Measurements from ENCODE around the gene C11orf87.
A peak's percentile ranks its signal among the peaks of the same experiment; 100 is the strongest.

C11orf87 gene

DNA sequence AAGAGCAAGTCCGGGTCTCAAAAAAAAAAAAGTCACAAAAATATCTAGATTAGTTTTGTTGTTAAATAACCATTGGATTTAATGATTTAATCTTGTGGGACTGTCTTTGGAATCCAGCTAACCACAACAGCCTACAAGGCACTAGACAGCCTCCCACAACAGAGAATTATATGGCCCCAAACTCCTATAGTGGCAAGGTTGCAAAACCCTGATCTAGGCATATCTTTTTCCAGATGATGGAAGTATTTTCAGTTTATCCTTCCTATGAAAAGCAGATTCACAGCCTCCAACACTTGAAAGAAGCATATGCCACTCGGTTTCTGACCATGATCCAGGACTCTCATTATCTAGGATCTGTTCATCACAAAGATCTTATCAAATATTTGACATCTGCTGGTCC lies 5.4 kb upstream of the C11orf87 start:
- H3K4me3 ChIP-seq (ENCODE audit: low read length): no peak overlapping the region
- H3K36me3 ChIP-seq (ENCODE audit: control insufficient read depth, insufficient read depth, low read length, severe bottlenecking): no peaks in the 10 kb centered on the region
- no peak overlapping the region for H3K9ac ChIP-seq (ENCODE audit: low read length)
- H3K27me3 ChIP-seq (replicated peaks; ENCODE audit: control insufficient read depth, insufficient read depth, low read length): peaks cover 17% of the 10 kb centered on the region
- no peaks in the 10 kb centered on the region for H3K9me3 ChIP-seq (ENCODE audit: control insufficient read depth, low read length)
- no peak for DNase-seq (ENCODE audit: low read depth)
- no peaks in the 10 kb centered on the region for H3K4me1 ChIP-seq (ENCODE audit: control insufficient read depth, insufficient read depth, low read length)

DNA sequence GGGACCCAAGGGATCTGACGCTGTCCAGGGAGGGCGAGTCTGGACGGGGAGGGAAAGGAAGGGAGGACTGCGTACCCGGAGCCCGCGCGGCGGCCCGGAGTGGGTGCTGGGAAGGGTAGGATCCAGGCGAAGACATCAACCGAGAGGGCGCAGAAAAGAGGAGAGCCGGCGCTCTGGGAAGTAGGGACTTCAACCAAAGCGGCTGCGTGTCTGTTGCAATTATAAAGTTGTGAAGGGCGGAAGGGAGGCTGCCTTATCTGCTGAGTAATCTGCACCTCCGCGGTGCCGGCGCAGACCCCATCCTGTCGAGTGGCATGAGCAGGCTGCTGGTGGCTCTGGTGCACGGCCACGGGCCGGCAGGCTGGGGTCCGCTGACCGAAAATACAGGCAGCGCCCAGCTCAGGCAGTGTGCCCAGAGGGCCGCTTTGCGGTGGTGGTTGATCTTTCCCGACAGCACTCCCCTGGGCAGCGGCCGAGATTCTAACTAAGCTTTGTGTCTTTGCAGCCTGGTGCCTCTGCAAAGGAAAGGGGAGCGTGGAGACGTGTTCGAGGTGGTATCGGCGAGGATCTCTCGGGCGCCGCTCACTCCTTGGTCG lies 978 bp downstream of the C11orf87 start:
- DNase-seq (ENCODE audit: low read depth): peak; percentile 38
- peaks cover 34% of the 10 kb centered on the region for H3K27me3 ChIP-seq (replicated peaks; ENCODE audit: control insufficient read depth, insufficient read depth, low read length)
- peaks cover 9% of the 10 kb centered on the region for H3K4me1 ChIP-seq (ENCODE audit: control insufficient read depth, insufficient read depth, low read length)
- no peak overlapping the region for H3K9ac ChIP-seq (ENCODE audit: low read length)
- H3K9me3 ChIP-seq (ENCODE audit: control insufficient read depth, low read length): no peaks in the 10 kb centered on the region
- peak overlapping the region; percentile 77 for H3K4me3 ChIP-seq (ENCODE audit: low read length)
- H3K36me3 ChIP-seq (ENCODE audit: control insufficient read depth, insufficient read depth, low read length, severe bottlenecking): no peaks in the 10 kb centered on the region

DNA sequence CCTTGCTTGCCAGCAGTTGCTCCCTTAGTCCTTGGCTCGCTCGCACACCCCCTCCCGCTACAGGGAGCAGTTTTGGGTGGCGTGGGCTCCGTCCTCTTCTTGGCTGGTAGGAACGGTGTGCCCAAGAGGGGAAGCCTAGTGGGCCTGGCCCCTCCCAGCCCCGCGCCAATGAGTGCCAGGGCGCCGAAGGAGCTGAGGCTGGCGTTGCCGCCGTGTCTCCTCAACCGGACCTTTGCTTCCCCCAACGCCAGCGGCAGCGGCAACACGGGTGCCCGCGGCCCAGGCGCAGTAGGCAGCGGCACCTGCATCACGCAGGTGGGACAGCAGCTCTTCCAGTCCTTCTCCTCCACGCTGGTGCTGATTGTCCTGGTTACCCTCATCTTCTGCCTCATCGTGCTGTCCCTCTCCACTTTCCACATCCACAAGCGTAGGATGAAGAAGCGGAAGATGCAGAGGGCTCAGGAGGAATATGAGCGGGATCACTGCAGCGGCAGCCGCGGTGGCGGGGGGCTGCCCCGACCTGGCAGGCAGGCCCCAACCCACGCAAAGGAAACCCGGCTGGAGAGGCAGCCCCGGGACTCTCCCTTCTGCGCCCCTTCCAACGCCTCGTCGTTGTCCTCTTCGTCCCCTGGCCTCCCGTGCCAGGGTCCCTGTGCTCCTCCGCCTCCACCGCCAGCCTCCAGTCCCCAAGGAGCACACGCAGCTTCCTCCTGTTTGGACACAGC lies 1.6 kb downstream of the C11orf87 start:
- Histone ChIP-seq H3K4me1 (ENCODE audit: control insufficient read depth, insufficient read depth, low read length) (peaks cover 9% of the 10 kb centered on the region), H3K9ac (ENCODE audit: low read length) (no peak overlapping the region), H3K27me3 (replicated peaks; ENCODE audit: control insufficient read depth, insufficient read depth, low read length) (peaks cover 31% of the 10 kb centered on the region), H3K4me3 (ENCODE audit: low read length) (peak overlapping the region; percentile 77), H3K36me3 (ENCODE audit: control insufficient read depth, insufficient read depth, low read length, severe bottlenecking) (no peaks in the 10 kb centered on the region), H3K9me3 (ENCODE audit: control insufficient read depth, low read length) (no peaks in the 10 kb centered on the region)
- no peak for DNase-seq (ENCODE audit: low read depth)

DNA sequence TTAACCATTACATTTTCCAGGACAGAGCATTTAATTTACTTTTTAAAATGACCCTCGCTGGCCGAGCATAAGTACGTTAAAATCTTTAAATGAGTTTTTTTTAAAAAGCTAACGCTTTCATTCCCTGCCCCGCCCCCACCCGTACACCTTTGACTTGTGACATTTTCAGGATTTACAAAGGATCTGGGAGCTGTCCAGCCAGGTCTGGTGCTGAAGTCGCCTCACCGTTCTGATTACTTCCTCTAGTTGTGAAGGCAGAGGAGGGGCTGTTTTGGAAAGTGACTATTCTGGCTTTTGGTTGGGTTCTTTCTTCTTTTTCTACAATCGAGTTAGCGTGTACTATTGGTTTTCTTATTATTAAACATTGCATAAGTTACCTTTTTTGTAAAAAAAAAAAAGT lies 2.9 kb downstream of the C11orf87 start:
- peaks cover 3% of the 10 kb centered on the region for H3K9me3 ChIP-seq (ENCODE audit: control insufficient read depth, low read length)
- no peak for DNase-seq (ENCODE audit: low read depth)
- peaks cover 28% of the 10 kb centered on the region for H3K27me3 ChIP-seq (replicated peaks; ENCODE audit: control insufficient read depth, insufficient read depth, low read length)
- H3K4me1 ChIP-seq (ENCODE audit: control insufficient read depth, insufficient read depth, low read length): peaks cover 9% of the 10 kb centered on the region
- no peak overlapping the region for H3K9ac ChIP-seq (ENCODE audit: low read length)
- no peak overlapping the region for H3K4me3 ChIP-seq (ENCODE audit: low read length)
- H3K36me3 ChIP-seq (ENCODE audit: control insufficient read depth, insufficient read depth, low read length, severe bottlenecking): no peaks in the 10 kb centered on the region

DNA sequence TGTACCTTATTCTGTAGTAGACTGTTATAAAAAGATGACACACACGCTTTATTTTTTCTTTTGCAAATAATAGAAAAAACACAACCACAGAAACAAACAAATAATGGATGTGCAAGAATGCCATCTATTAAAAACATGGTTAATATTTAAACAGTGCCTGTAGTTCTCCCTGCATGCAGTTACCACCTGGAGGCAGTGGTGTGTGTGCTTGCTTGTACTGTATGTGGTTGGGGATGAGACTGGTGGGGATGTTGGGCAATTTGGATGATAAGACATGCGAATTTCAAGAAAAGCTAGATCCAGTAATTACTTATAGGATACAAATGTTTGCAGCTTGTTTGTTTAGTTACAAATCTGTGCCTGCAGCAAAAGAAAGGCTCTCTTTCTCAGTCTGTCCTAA lies 3.6 kb downstream of the C11orf87 start:
- peaks cover 28% of the 10 kb centered on the region for H3K27me3 ChIP-seq (replicated peaks; ENCODE audit: control insufficient read depth, insufficient read depth, low read length)
- H3K4me1 ChIP-seq (ENCODE audit: control insufficient read depth, insufficient read depth, low read length): peaks cover 9% of the 10 kb centered on the region
- DNase-seq (ENCODE audit: low read depth): no peak
- H3K4me3 ChIP-seq (ENCODE audit: low read length): no peak overlapping the region
- H3K36me3 ChIP-seq (ENCODE audit: control insufficient read depth, insufficient read depth, low read length, severe bottlenecking): no peaks in the 10 kb centered on the region
- peaks cover 3% of the 10 kb centered on the region for H3K9me3 ChIP-seq (ENCODE audit: control insufficient read depth, low read length)
- no peak overlapping the region for H3K9ac ChIP-seq (ENCODE audit: low read length)

DNA sequence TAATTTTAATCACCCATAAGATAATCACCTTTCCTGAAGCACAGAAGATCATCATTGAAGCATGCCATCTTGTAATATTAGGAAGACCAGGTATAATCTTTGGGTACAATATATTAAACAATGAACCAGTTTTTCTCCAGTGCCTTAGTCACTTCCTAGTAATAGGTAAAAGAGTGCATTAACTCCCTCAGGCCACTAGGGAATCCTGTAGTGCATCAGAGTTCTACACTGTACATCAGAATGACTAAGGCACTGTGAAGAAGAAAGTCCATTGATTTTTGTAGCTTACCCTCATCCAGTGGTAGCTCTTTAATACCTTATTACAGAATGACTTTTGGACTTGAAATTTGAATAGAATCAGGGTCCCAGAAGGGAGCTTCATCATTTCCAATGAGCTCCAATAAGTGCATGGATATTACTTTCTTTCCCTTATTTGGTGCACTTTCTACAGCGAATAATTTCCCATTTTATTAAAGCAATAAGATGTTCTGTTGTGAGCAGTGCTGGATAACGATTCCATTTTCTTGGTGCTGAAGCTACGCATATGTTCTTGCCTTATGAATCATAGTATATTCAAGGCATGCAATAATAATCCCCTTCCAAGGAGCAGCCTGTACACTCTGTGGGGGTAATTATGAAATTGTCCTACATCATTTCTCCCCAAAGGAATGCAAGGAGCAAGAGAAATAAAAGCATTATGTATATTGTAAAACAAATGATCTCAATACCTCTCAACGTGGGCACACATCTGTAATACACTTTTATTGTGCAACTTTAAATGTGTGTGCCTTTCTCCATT lies 4.7 kb downstream of the C11orf87 start:
- Histone ChIP-seq H3K36me3 (ENCODE audit: control insufficient read depth, insufficient read depth, low read length, severe bottlenecking) (no peaks in the 10 kb centered on the region), H3K27me3 (replicated peaks; ENCODE audit: control insufficient read depth, insufficient read depth, low read length) (peaks cover 17% of the 10 kb centered on the region), H3K4me1 (ENCODE audit: control insufficient read depth, insufficient read depth, low read length) (peaks cover 9% of the 10 kb centered on the region), H3K4me3 (ENCODE audit: low read length) (no peak overlapping the region), H3K9ac (ENCODE audit: low read length) (no peak overlapping the region), H3K9me3 (ENCODE audit: control insufficient read depth, low read length) (peaks cover 3% of the 10 kb centered on the region)
- peak; percentile 17 for DNase-seq (ENCODE audit: low read depth)

DNA sequence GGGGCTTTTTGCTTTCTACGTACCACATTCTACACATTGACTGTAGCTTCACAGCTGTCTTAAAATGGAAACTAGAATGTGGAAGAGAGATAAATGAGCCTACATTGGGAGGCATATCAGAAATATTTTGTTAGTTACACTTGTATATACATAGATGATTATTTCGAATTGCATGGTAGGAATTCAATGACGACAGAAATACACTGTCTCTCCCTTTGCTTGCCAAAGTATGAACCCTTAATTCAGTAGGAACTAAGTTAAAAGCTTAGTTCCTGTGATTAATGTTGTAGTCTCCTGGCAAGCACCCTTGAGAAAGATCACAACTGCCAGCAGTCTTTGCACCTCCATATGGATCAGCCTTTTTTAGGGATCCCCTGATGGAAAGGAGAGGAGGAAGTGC lies 10.1 kb downstream of the C11orf87 start:
- Histone ChIP-seq H3K4me1 (ENCODE audit: control insufficient read depth, insufficient read depth, low read length) (no peaks in the 10 kb centered on the region), H3K4me3 (ENCODE audit: low read length) (no peak overlapping the region), H3K9ac (ENCODE audit: low read length) (no peak overlapping the region), H3K9me3 (ENCODE audit: control insufficient read depth, low read length) (peaks cover 3% of the 10 kb centered on the region), H3K27me3 (replicated peaks; ENCODE audit: control insufficient read depth, insufficient read depth, low read length) (no peaks in the 10 kb centered on the region), H3K36me3 (ENCODE audit: control insufficient read depth, insufficient read depth, low read length, severe bottlenecking) (no peaks in the 10 kb centered on the region)
- peak; percentile 24 for DNase-seq (ENCODE audit: low read depth)

DNA sequence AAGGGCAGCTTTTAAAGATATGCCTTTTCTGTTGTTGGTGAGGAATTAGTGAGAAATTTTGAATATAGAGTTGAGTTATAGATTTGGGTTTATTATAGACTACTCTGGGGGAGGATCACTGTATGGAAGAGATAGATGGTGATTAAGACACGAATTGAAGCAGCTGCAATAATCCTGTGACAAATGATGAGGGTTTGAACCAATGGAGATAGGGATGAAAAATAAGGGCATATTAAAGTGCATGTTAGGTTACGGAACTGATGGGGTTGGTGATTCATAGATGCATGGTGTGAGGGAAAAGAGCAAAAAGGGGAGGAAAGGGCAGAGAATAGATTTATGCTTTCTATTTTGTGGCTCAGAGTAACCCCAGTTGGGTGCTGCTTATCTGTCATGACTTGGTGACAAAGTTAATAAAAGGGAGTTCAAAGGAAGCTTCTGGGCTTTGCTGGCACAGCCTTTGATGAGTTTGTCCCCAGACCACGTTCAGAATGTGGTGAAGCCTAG lies 11.8 kb downstream of the C11orf87 start:
- Histone ChIP-seq H3K9me3 (ENCODE audit: control insufficient read depth, low read length) (peaks cover 3% of the 10 kb centered on the region), H3K9ac (ENCODE audit: low read length) (no peak overlapping the region), H3K4me1 (ENCODE audit: control insufficient read depth, insufficient read depth, low read length) (no peaks in the 10 kb centered on the region), H3K36me3 (ENCODE audit: control insufficient read depth, insufficient read depth, low read length, severe bottlenecking) (no peaks in the 10 kb centered on the region), H3K27me3 (replicated peaks; ENCODE audit: control insufficient read depth, insufficient read depth, low read length) (no peaks in the 10 kb centered on the region), H3K4me3 (ENCODE audit: low read length) (no peak overlapping the region)
- no peak for DNase-seq (ENCODE audit: low read depth)

DNA sequence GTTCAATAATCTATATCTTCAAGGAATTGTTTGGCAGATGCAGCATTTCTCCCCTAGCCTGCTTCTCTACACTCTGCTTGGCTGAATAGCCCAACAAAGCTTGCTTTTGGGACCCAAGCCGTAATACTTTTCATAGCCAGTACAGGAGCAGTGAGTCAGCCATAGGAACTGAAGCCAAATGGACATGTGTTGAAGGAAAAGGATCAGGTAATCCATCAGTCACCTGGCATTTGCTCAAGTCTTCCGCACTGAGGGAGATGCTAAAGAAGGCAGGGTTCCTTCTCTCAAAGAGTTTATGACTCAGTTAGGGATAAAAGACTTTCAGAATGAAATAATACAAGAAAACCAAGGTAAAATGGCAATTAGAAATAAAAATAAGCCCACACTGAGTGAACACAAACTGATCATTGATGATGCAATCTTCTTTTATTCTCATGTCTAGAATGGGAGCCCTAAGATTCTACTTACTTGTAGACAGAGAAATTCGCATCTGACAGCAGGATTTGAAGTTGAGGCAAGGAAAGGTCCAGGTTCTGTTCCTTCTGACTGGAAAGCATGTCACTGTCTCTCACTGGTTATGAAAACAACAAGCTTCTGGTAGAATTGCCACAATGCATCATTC lies 13.2 kb downstream of the C11orf87 start:
- Histone ChIP-seq H3K9me3 (ENCODE audit: control insufficient read depth, low read length) (no peaks in the 10 kb centered on the region), H3K4me3 (ENCODE audit: low read length) (no peak overlapping the region), H3K9ac (ENCODE audit: low read length) (no peak overlapping the region), H3K4me1 (ENCODE audit: control insufficient read depth, insufficient read depth, low read length) (no peaks in the 10 kb centered on the region), H3K27me3 (replicated peaks; ENCODE audit: control insufficient read depth, insufficient read depth, low read length) (no peaks in the 10 kb centered on the region), H3K36me3 (ENCODE audit: control insufficient read depth, insufficient read depth, low read length, severe bottlenecking) (no peaks in the 10 kb centered on the region)
- DNase-seq (ENCODE audit: low read depth): no peak

DNA sequence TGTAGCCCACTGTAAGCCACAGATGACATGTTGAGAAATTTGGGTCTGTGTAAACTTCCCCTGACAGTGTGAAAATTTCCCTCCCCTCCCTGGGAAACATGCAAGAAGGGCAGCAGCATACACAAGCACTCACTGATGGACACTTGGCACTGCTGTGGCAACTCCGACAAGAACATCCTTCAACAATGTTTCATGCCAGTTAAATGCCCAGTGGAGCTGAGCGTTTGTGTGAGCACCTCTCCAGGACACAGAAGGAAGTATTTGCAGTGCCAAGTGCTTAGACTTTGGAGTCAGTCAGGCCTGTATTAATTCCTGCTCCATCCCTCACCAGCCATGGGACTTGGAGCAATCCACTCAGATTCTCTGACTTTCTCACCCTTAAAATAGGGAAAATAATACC lies 17.7 kb downstream of the C11orf87 start:
- no peak overlapping the region for H3K4me3 ChIP-seq (ENCODE audit: low read length)
- H3K4me1 ChIP-seq (ENCODE audit: control insufficient read depth, insufficient read depth, low read length): no peaks in the 10 kb centered on the region
- H3K27me3 ChIP-seq (replicated peaks; ENCODE audit: control insufficient read depth, insufficient read depth, low read length): no peaks in the 10 kb centered on the region
- no peaks in the 10 kb centered on the region for H3K9me3 ChIP-seq (ENCODE audit: control insufficient read depth, low read length)
- no peak overlapping the region for H3K9ac ChIP-seq (ENCODE audit: low read length)
- DNase-seq (ENCODE audit: low read depth): no peak
- no peaks in the 10 kb centered on the region for H3K36me3 ChIP-seq (ENCODE audit: control insufficient read depth, insufficient read depth, low read length, severe bottlenecking)

DNA sequence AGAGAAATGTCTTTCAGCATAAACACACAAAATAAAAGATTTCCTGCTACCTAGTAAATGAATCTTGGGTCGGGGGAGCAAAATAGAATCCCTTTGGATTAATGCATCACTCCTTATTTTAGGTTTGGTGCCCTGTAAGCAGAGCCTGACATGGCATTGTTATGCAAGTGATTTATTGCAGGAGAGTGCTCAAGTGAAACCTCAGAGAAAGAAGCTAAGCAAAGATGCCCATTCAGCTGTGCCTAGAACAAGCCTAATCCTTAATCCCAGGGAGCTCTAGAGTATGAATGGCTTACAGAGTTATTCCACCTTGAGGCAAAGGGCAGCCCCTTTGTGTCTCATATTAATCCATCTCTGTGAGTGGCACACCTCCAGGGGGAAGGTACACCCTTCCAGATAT lies 21.1 kb downstream of the C11orf87 start:
- no peaks in the 10 kb centered on the region for H3K9me3 ChIP-seq (ENCODE audit: control insufficient read depth, low read length)
- H3K27me3 ChIP-seq (replicated peaks; ENCODE audit: control insufficient read depth, insufficient read depth, low read length): no peaks in the 10 kb centered on the region
- DNase-seq (ENCODE audit: low read depth): no peak

More for the DNA sequence above, 21.1 kb downstream of the C11orf87 start:
- H3K9ac ChIP-seq (ENCODE audit: low read length): no peak overlapping the region
- no peaks in the 10 kb centered on the region for H3K36me3 ChIP-seq (ENCODE audit: control insufficient read depth, insufficient read depth, low read length, severe bottlenecking)
- no peak overlapping the region for H3K4me3 ChIP-seq (ENCODE audit: low read length)
- H3K4me1 ChIP-seq (ENCODE audit: control insufficient read depth, insufficient read depth, low read length): no peaks in the 10 kb centered on the region
